HepG2 (cell line): ENCODE measurements around the gene DHH.

Source experiments
- EZH2 ChIP-seq: conservative IDR thresholded peaks from 2 replicates; pipeline ENCODE4 v1.6.1; 2012; ENCODE audit warnings: mild to moderate bottlenecking, low read depth, low read length, moderate library complexity
- MXI1 ChIP-seq: IDR thresholded peaks from 3 replicates; pipeline ENCODE4 v1.6.1; 2012; ENCODE audit warnings: low read depth, low read length, inconsistent platforms, borderline replicate concordance
- NFYB ChIP-seq: sonication (generic); formaldehyde crosslinking; IDR thresholded peaks from 2 replicates; pipeline ENCODE4 v1.4.0; 2020; ENCODE audit warnings: missing genetic modification reagents
- RXRA ChIP-seq: sonication (generic); formaldehyde crosslinking; IDR thresholded peaks from 2 replicates; pipeline ENCODE4 v1.5.1; 2020; ENCODE audit warnings: missing genetic modification reagents
- SP1 ChIP-seq, 2 experiments: fragments of 450-650 bp in 1 of 2; sonication (generic) in 1 of 2; formaldehyde crosslinking in 1 of 2; IDR thresholded peaks; 2 replicates each; pipeline versions ENCODE4 v1.4.0 to v1.6.1; 2016 to 2020; ENCODE audit warnings: missing genetic modification reagents in 1 of 2
- TF ChIP-seq, protein P1 (sequence below): IDR thresholded peaks from 2 replicates; pipeline ENCODE4 v1.6.1; 2012; ENCODE audit warnings: inconsistent platforms
- TF ChIP-seq, protein P2 (sequence below): sonication (generic); formaldehyde crosslinking; IDR thresholded peaks from 2 replicates; pipeline ENCODE4 v1.4.0; 2020; ENCODE audit warnings: mild to moderate bottlenecking, missing genetic modification reagents

DNA sequence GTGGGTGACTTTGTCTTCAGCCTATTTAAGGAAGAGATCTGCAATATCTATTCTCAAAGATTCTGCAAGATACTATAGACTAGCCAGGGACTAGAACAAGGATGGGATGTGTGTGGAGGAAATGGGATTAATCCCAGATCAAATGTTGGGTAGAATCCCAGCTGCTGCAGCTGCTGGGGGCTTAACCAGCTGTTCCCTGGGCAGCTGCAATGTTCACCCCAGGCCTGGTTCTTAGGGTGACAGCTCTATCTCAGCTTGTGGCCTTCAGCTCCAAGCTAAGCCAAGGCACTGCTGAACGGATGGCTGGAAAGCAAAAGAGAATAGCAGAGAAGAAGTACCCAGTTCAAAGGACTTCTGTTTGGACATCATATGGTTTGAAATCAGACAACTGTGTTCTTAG, 14.8 kb downstream of the DHH start:
- TF ChIP-seq EZH2, result no peak
- no peak for TF ChIP-seq NFYB
- no peak for TF ChIP-seq SP1 (IDR thresholded peaks at IDR 0.05)
- TF ChIP-seq SP1 (CRISPR knock-in tag; IDR thresholded peaks at IDR 0.05), result no peak
- TF ChIP-seq MXI1, result no peak
- no peak for TF ChIP-seq RXRA (CRISPR knock-in tag)
- TF ChIP-seq, protein P1, sequence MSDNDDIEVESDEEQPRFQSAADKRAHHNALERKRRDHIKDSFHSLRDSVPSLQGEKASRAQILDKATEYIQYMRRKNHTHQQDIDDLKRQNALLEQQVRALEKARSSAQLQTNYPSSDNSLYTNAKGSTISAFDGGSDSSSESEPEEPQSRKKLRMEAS, result no peak
- TF ChIP-seq, protein P2, sequence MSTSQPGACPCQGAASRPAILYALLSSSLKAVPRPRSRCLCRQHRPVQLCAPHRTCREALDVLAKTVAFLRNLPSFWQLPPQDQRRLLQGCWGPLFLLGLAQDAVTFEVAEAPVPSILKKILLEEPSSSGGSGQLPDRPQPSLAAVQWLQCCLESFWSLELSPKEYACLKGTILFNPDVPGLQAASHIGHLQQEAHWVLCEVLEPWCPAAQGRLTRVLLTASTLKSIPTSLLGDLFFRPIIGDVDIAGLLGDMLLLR (CRISPR knock-in tag), result no peak
